GM19099 (cell line): ENCODE measurements around the gene TRNAU1AP.
A peak's percentile ranks its signal among the peaks of the same experiment; 100 is the strongest.

Source experiments
- POLR2A ChIP-seq: IDR thresholded peaks from 3 replicates; pipeline ENCODE4 v1.6.1; 2011; ENCODE audit warnings: low read depth; ENCODE audit not compliant: insufficient read length; ENCODE audit errors: extremely low read depth

The TRNAU1AP gene

DNA sequence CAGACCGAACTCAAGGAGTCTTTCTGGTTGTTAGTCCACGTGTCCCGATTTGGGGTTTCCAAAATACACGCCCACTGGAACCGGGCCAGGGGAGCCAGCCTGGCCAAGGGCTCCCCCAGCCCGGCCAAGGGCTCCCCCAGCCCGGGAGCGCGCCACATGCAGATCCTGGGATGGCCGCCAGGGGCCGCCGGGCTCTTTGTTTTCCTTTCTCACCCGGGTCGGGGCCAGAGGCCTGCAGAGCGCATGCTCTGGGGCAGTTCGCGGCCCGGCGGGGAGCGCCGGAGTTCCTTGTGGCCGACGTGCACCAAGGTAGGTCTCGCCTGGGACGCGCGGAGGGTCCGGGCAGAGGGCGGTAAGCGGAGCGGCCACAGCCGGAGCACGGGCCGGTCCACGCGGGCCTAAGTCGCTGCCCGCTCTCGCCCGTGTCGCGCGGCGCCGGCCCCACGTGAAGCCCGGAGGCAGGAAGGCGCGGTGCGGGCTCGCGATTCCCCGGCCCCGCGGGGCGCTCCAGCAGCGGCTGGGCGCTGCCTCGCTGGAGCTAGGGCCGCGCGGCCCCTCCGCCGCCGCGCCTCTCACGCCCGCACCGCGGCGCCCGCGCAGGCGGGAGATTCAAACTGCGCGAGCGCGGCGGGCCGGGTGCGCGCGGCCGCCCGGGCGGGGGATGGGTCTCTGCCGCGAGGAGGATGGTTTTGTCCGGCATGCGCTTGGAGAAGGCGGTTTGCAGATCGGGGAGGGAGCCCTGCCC is 34.7 kb upstream of the TRNAU1AP start:
- TF ChIP-seq POLR2A: peak; percentile 81

DNA sequence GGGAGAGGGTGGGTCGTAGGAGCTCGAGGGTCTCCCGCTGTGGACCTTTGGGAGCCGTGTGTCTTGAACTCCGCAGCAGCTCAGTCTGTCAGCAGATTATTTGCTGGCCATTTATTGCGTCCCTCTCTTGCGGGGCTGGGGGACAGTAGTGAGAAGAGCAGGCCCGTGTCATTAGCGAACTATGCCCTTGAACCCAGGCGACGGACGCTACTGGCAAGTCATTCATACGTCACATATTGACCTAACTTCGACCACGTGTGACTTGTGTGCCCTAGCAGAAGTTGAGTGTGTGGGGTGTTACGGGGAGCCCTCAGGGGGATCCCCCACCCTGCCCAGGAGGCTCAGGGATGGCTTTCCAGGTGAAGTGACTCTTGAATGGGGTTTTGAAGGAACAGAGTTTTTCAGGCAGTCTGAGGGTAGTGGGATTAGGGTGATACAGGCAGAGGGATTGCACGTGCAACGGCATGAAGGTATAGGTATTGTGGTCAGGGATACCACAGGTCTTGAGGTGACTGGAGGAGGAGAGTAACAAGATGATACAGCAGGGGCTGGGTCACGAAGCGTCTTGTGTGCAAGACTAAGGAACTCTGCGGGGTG is 34.0 kb upstream of the TRNAU1AP start:
- no peak for TF ChIP-seq POLR2A

DNA sequence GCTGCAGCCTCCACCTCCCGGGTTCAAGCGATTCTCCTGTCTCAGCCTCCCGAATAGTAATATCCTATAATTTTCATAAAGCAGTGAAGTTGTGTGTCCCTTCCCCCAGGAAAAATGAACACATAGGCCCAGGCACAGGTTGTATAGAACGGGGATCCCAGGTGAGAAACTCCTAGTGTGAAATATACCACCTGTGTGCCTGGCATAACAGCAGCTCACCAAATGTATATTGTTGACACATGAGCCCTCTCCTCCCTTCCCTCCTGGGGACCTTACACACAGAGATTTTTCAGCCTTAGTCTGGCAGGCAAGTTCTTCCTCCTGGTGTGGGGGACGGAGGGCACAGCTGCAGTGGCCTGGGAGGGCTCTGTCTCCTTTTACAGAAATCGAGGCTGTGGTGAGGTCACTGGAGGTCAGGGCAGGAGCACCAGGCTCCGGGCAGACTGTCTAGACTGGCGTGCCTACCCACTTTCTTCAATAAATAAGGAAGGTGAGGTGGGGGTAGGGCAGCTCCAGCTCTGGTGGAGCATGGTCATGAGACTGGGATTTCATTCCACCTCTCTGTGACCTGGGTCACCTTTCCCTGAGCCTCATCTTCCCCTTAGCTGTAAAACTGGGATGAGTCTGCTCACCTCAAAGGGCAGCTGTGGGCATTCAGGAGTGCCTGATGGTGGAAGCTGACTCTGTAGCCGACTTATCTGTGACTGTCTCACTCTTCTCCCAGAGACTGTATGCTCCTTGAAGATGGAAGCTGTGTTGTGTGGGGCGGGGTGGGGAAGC is 32.7 kb upstream of the TRNAU1AP start:
- no peak for TF ChIP-seq POLR2A

DNA sequence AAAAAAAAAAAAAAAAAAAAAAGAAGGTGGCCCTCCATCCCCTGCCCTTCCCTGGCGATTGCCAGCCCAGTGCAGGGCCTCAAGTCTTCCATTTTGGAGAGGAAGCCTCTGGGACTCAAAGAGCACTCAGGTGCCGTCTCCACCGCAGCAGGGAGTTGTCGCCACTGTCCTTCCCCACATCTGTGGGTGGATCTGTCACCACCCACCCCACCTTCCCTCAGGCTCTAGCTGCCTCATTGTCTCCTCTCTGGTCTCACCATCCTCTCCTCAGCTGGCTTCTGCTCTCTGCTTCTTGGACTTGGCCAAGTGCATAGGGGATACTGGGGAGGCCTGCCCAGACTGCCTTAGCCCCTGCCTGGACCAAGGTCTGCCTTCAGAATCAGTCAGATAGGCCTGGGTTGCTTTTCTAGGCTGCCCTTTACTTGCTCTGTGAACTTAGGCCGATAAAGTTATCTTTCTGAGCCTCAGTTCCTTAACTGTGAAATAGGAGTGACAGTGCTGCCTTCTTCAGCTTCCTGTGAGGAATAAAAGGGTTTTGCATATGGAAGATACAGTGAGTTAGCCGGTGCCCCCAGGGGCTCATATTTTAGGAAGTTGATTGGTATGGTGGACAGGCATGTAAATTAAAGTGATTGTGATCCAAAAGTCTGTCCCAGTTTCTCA is 31.3 kb upstream of the TRNAU1AP start:
- no peak for TF ChIP-seq POLR2A

DNA sequence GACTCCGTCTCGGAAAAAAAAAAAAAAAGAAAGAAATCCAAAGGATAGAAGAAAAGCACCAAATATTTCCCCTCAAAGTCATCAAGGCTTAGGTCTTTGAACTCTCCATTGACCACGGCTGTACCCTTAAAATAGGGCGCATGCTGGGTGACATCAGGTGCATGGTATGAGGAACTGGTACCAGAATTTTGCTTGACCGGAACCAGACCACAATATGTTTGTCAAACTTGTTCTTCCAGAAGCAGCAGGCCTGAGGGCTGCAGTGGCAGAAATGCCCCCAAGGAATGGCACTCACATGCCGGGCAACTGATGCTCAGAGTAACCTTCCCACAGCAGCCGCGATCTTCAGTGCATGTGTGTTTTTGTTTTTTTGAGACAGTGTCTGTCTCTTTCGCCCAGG is 26.0 kb upstream of the TRNAU1AP start:
- no peak for TF ChIP-seq POLR2A

DNA sequence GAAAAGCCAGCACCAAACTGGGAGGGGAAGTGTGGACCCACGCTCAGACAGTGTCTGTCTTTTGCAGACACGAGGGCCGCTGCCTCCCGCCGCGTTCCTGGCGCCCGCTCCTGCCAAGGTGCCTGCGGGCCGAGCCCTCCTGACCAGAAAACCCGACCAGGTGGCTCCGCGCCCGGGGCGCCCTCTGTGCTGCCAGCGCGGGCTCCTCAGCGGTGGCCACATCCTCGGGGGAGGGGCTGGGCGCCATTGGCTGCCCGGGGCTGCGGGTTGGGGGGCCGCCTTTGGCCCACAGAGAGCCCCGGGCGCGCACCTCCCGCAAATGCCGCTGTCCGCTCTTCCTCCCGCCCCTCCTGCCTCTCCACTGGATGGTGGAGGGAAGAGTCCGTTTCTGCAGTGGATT is 22.4 kb upstream of the TRNAU1AP start:
- TF ChIP-seq POLR2A: no peak

DNA sequence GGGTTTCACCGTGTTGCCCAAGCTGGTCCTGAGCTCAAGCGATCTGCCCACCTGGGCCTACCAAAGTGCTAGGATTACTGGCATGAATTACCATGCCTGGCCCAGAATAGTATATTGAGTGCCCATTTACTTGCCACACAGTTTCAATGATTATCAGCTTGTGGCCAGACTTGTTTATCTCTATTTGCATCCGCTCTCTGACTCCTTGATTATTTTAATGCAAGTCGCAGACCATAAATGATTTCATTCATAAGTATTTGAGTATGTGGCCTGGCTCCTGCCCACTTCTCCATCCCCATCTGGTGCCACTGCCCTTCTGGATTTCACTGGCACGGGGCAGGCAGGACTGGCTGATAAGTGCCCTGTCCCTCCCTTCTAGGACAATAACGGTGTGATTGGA is 18.2 kb upstream of the TRNAU1AP start:
- TF ChIP-seq POLR2A: no peak

DNA sequence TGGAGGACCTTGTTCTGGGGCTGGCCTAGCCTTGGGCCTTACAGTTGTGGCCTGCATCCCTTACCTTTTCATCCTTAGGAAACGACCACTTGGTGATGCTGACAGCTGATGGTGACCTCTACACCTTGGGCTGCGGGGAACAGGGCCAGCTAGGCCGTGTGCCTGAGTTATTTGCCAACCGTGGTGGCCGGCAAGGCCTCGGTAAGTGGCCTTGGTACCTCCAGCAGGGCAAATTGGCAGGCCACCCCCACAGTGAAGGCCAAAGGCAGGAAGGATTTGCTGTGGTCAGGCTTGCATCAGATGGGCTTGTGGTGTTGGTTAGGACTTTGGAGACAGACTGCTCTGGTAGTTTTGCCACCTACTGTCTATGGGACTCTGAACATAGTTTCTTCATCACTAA is 17.7 kb upstream of the TRNAU1AP start:
- no peak for TF ChIP-seq POLR2A

DNA sequence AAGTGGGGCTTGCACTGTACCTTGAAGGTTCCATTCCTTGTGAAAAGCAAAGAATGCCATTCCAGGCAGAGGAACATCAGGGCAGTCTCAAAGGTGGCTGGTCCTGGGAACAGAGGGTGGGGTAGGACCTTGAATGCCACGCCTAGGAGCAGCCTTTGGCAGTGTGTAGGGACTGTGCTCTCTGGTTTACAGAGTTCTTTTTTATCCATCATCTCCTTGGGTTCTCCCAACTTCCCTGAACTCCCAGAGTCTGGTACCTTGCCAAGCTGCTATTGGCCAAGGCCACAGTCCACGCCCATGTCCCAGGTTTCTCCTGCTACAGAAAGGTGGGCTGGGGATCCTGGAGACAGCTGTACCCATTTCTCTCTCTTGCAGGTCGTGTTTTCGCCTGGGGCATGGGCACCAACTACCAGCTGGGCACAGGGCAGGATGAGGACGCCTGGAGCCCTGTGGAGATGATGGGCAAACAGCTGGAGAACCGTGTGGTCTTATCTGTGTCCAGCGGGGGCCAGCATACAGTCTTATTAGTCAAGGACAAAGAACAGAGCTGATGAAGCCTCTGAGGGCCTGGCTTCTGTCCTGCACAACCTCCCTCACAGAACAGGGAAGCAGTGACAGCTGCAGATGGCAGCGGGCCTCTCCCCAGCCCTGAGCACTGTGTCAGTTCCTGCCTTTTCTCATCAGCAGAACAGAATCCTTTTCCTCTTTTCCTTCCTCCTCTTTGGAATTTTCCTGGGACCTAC is 15.3 kb upstream of the TRNAU1AP start:
- TF ChIP-seq POLR2A: no peak

DNA sequence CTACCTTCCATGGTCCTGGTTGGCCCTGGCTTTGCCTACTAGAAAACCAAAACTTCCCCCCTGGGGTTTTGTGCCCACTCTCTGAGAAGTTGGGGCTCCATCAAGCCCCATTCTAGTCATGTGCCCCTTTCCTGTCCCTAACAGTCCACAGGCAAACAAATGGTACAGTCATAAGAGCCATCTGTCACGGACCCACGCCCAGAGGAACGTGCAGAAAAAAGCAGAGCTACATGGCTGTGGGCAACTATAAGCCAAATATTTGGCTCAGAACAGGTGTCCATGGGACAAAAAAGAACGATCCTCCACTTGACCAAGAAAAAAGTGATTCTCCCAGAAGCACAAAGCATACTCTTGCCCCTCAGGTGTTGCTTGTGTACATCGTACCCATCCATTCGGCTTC is 14.6 kb upstream of the TRNAU1AP start:
- no peak for TF ChIP-seq POLR2A

DNA sequence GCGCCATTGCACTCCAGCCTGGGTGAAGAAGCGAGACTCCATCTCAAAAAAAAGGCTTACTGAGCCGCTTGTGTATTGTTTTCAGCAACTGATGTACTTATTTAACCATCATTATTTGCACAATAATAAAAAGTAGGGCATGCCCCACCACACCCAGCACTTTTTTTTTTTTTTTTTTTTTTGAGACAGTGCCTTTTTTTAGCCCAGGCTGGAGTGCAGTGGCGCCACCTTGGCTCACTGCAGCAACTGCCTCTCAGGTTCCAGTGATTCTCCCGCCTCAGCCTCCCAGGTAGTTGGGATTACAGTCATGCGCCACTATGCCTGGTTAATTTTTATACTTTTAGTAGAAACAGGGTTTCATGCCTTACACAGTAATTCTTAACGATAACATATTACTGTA is 12.2 kb upstream of the TRNAU1AP start:
- TF ChIP-seq POLR2A: no peak

DNA sequence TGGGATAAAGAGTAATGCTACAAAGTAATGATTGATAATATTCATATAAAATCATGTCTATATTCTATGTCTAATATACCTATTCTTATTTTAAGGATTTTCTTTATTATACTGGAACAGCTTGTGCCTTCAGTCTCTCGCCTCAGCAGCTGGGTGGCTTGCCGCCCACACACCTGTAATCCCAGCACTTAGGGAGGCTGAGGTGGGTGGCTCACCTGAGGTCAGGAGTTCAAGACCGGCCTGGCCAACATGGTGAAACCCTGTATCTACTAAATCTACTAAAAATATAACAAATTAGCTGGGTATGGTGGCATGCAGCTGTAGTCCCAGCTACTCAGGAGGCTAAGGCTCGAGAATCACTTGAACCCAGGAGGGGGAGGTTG is 7.6 kb upstream of the TRNAU1AP start:
- TF ChIP-seq POLR2A: no peak

DNA sequence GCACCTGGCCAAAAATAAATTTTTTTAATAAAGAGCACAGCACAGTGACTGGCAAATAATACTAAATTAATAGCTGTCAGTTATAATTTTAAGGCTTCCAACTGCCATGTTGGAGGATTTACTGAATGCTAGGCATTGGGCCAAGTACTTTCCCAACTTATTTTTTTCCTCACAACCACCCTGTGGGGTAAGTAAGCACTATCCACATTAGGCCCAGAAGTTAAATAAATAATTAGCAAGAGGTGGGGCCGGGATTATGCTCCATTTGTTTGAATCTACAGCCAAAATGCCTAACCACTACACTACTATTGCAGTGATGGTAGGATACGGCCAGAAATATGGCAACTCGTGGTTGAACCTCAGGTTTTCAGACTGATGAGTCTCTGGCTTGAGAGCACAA is 4.6 kb upstream of the TRNAU1AP start:
- no peak for TF ChIP-seq POLR2A

DNA sequence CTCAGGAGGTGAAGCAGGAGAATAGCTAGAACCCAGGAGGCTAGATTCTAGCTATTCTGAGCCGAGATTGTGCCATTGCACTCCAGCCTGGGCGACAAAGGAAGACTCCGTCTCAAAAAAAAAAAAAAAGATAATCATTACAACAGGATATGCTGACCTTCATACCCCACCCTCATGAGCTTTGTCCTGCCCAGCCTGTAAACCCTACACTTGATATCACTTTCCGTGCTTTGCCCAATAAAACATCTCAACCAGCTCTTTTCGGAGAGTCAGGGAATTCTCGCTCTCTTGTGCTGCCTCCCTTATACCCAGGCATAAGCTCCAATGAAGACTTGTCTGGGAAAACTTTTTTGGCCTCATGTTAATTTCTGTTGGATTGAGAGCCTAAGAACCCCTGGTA is 1.5 kb upstream of the TRNAU1AP start:
- TF ChIP-seq POLR2A: no peak

DNA sequence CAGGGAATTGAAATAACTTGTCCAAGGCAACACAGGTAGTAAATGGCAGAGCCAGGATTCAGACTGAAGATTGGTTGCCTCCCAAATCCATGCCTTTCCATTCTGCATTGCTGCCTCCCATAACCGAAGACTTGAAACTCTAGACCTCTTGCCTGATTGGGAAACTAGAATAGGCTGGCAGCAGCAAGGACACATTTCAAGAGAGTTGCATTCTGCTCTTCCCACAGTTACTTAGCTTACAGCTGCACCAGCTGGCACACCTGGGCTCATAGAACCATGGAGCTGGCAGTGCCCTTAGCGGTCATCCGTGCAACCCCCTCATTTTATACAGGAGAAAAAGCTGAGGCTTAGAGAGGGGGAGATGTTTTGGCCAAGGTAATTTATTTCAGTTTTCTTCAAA is 8.0 kb downstream of the TRNAU1AP start:
- no peak for TF ChIP-seq POLR2A
